ENCODE measurements around the gene HOXA13. TPM values are rescaled to one million over a fixed set of nuclear protein-coding genes. Genes with fewer than 3 reads are reported as not detected.

Gene HOXA13
- total RNA-seq, 2 experiments from 2014 or later, result 0.32 to 0.54 TPM

DNA sequence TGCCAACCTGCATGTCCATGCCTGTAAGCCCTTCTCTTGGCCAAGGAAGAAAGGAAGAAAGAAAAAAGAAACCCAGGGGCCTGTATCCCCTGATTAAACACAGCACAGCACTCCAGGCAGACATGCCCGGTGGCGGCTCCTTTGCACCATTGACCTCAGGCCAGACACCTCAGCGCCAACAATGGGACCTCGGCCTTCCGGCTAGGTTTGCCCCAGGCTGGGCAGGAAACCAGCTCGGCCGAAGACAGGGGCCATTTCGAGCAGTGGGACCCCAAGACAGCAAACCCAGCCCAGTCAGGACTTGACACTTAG lies 28.6 kb downstream of the HOXA13 start:
- POLR2A ChIA-PET, result no interaction called here
- H3K4me2 ChIP-seq (ENCODE audit: low read length), result no peak overlapping the region
- TF ChIP-seq, protein P1, sequence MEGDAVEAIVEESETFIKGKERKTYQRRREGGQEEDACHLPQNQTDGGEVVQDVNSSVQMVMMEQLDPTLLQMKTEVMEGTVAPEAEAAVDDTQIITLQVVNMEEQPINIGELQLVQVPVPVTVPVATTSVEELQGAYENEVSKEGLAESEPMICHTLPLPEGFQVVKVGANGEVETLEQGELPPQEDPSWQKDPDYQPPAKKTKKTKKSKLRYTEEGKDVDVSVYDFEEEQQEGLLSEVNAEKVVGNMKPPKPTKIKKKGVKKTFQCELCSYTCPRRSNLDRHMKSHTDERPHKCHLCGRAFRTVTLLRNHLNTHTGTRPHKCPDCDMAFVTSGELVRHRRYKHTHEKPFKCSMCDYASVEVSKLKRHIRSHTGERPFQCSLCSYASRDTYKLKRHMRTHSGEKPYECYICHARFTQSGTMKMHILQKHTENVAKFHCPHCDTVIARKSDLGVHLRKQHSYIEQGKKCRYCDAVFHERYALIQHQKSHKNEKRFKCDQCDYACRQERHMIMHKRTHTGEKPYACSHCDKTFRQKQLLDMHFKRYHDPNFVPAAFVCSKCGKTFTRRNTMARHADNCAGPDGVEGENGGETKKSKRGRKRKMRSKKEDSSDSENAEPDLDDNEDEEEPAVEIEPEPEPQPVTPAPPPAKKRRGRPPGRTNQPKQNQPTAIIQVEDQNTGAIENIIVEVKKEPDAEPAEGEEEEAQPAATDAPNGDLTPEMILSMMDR (conservative IDR thresholded peaks at IDR 0.05; ENCODE audit: low read length), result no peak
- TF ChIP-seq EZH2phosphoT487 (IDR thresholded peaks at IDR 0.05; ENCODE audit: borderline replicate concordance, low read depth, low read length), result no peak
- no TSS peak for BruUV-seq (replicated peaks)
- H3K27ac ChIP-seq (ENCODE audit: low read depth, low read length, poor library complexity, severe bottlenecking), result no peak overlapping the region
- no peak for DNase-seq (ENCODE audit: low spot score)
- H3K4me1 ChIP-seq (ENCODE audit: insufficient read depth, low read length, poor library complexity, severe bottlenecking), result no peaks in the 10 kb centered on the region
- H3K9me2 ChIP-seq (ENCODE audit: insufficient read depth, low read length), result no peaks in the 10 kb centered on the region
- no peaks in the 10 kb centered on the region for H4K20me1 ChIP-seq (ENCODE audit: insufficient read depth, low read length)
- H3K79me2 ChIP-seq (ENCODE audit: insufficient read depth, low read depth, low read length), result no peaks in the 10 kb centered on the region
- CTCF ChIA-PET (ENCODE audit: unreplicated experiment), result no interaction called here
- intact Hi-C loops (cut with micrococcal nuclease; ENCODE audit: unreplicated experiment), result no loop called here
- H3K4me3 ChIP-seq (ENCODE audit: low read depth, low read length, poor library complexity, severe bottlenecking), result no peak overlapping the region
- H2AFZ ChIP-seq (ENCODE audit: low read length), result no peak overlapping the region
- no peaks in the 10 kb centered on the region for H3K9me3 ChIP-seq (ENCODE audit: low read length)
- H3K36me3 ChIP-seq (ENCODE audit: insufficient read depth, low read length), result no peaks in the 10 kb centered on the region

DNA sequence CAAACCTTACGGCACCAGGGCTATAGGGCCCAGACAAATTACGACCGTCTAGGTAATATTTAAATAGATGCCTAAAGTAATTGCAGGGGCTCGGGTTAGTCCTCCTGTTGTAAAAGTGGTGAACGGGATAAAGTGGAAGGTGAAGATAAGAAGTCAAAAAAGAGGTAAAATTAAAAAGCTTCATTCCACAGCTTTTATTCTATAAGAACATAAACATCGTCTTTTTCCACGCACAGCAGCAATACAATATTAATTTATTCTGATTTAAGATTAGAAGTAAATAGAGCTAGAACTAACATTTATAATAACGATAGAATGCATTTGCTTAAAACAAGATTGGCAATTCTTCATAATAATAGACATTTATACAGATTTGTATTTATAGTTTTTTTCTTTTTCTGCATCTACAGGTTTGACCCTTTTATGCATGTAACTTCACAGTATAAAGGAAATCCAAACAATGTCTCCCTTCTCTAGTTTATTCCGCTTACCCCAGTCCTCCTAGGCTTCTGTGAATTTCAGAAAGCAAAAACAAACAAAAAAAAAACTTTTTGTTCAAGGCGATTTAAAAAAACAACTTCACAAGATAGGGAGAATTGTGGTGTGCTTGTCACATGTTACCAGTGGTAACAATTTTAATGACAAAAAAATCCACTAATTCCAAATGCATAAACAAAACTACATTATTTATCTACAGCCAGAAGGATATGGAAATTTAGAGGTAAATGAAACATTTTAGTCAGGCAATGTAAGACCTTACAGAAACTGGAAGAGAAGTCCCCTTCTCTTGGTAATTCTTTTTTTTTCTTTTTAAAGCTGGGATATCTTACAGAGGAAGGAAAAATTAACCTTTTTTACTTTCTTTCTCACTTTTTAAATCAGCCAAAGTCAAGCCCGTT lies 29.2 kb downstream of the HOXA13 start:
- Histone ChIP-seq H3K4me3 (ENCODE audit: low read depth, low read length, poor library complexity, severe bottlenecking) (no peak overlapping the region), H3K27ac (ENCODE audit: low read depth, low read length, poor library complexity, severe bottlenecking) (no peak overlapping the region), H3K4me1 (ENCODE audit: insufficient read depth, low read length, poor library complexity, severe bottlenecking) (no peaks in the 10 kb centered on the region), H3K4me2 (ENCODE audit: low read length) (no peak overlapping the region), H3K9me3 (ENCODE audit: low read length) (no peaks in the 10 kb centered on the region), H3K79me2 (ENCODE audit: insufficient read depth, low read depth, low read length) (no peaks in the 10 kb centered on the region), H3K9me2 (ENCODE audit: insufficient read depth, low read length) (no peaks in the 10 kb centered on the region), H2AFZ (ENCODE audit: low read length) (no peak overlapping the region), H3K36me3 (ENCODE audit: insufficient read depth, low read length) (no peaks in the 10 kb centered on the region), H4K20me1 (ENCODE audit: insufficient read depth, low read length) (no peaks in the 10 kb centered on the region)
- intact Hi-C loops (cut with micrococcal nuclease; ENCODE audit: unreplicated experiment), result no loop called here
- no peak for DNase-seq (ENCODE audit: low spot score)
- BruUV-seq (replicated peaks), result no TSS peak
- POLR2A ChIA-PET, result interaction anchor here (0.6 to 1.1 kb wide), 2 partner anchors 39 to 1243 kb away, joined by 3 read pairs; no protein-coding TSS in a partner anchor
- CTCF ChIA-PET (ENCODE audit: unreplicated experiment), result no interaction called here
- TF ChIP-seq, protein P1 (conservative IDR thresholded peaks at IDR 0.05; ENCODE audit: low read length), result no peak
- no peak; the same call in 1 of the 2 replicates for TF ChIP-seq EZH2phosphoT487 (IDR thresholded peaks at IDR 0.05; ENCODE audit: borderline replicate concordance, low read depth, low read length)

All from OCI-LY7 (cell line).